ENCODE results near the gene ENTPD2.

Gene ENTPD2

DNA sequence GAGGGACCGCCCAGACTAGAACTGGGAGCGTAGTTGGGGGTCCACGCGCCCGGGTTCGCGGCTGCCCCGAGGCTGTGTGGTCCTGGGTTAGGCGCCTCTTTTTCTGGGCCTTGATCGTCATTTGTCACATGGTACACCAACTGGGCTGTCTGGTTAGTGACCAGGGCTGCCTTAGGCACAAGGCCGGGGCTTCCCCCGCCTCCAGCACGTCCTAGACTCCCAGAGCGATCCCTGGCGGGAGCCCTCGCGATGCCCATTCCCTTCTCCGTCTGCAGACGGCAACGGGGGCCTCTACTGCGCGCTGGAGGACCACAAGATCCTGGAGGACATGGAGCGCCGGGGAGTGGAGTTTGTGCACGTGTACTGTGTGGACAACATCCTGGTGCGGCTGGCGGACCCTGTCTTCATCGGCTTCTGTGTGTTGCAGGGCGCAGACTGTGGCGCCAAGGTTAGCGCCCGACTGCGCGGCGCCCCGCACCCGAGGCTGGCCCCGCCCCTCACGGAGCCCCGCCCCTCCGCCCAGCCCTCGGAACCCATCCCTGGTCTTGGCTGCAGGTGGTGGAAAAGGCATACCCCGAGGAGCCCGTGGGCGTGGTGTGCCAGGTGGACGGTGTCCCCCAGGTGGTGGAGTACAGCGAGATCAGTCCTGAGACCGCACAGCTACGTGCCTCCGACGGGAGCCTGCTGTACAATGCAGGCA, 25.0 kb upstream of the ENTPD2 start:
- Histone ChIP-seq H3K4me3 (ENCODE audit: low read length) (peak overlapping the region; percentile 42; the same call in 1 of the 2 replicates), H3K9me3 (ENCODE audit: control insufficient read depth, insufficient read depth, low read length) (no peaks in the 10 kb centered on the region), H3K4me1 (ENCODE audit: control insufficient read depth, insufficient read depth, low read length) (peaks cover 9% of the 10 kb centered on the region), H3K27me3 (ENCODE audit: control insufficient read depth, insufficient read depth, low read length) (peaks cover 13% of the 10 kb centered on the region; the same call in 1 of the 2 replicates), H3K27ac (ENCODE audit: low read length) (no peak overlapping the region), H3K36me3 (ENCODE audit: control insufficient read depth, insufficient read depth, low read length) (no peaks in the 10 kb centered on the region)
- DNase-seq (ENCODE audit: low read depth, low spot score) = no peak
- WGBS (ENCODE audit: insufficient coverage, insufficient read length) = no CpG with 5 or more reads among the region's 51 CpGs

DNA sequence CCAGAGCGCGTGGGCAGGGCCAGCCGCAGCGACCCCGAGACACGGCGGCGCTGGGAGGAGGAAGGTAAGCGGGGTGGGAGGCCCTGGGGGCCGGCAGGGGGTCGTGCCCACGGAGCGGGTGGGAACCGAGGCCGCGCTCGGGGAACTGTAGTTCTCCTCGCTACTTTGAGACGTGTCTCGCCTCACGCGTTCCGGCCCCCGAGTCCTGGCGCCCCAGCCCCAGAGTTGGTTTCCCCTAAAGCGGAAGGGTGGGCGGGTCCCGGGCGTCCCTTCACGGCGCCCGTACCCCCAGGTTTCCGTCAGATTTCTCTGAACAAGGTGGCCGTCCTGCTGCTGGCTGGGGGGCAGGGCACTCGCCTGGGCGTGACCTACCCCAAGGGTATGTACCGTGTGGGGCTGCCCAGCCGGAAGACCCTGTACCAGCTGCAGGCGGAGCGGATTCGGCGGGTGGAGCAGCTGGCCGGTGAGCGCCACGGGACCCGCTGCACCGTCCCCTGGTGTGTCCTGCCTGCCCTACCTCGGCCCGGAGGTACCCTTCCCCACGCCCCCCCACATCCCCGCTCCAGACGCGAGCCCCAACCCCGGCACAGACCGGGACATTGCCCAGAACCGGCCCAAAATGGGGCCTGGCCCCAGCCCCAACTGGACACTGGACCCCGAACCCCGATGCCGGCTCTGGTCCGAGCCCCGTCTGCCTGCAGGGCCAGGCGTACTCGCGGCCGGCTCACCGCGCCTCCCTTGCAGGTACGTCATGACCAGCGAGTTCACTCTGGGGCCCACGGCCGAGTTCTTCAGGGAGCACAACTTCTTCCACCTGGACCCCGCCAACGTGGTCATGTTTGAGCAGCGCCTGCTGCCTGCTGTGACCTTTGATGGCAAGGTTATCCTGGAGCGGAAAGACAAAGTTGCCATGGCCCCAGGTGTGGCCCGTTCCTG, 24.2 kb upstream of the ENTPD2 start:
- H3K27me3 ChIP-seq (ENCODE audit: control insufficient read depth, insufficient read depth, low read length) = peaks cover 13% of the 10 kb centered on the region; the same call in 1 of the 2 replicates

DNA sequence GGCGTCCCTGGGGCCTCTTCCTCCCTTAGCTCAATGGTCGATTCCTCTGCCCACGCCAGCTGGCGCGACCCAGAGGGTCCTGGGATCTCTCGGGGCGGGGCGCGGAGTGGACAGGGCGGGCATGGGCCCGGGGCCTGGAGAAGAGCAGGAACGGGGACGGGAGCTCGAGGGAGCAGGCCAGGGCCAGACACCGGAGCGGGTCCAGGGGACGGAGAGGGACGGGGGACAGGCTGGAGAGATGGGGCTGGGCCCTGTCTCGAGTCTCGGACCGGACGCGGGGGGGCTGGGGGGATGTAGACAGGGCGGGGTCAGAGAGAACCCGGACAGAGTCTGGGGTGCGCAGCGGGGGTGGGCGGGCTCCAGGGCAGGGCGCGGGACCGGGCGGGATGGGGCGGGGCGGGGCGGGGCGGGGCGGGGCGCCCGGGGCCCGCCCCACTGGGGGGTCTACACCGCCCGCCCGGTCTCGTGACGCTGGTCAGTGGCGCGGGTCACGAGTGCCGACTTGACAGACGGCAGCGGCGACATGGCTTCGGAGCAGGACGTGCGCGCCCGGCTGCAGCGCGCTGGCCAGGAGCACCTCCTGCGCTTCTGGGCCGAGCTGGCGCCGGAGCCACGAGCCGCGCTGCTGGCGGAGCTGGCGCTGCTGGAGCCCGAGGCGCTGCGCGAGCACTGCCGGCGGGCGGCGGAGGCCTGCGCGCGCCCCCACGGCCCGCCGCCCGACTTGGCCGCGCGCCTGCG, 23.3 kb upstream of the ENTPD2 start, which contains the start of gene UAP1L1:
Gene UAP1L1 (plus strand): TSS at position 508 of the 738 bp plus-strand sequence. CDS start 16 bp downstream, at position 524.
- Histone ChIP-seq H3K4me1 (ENCODE audit: control insufficient read depth, insufficient read depth, low read length) (peaks cover 9% of the 10 kb centered on the region), H3K4me3 (ENCODE audit: low read length) (peak within 1 kb of the TSS; percentile 42; the same call in 1 of the 2 replicates), H3K27ac (ENCODE audit: low read length) (no peak within 1 kb of the TSS), H3K9me3 (ENCODE audit: control insufficient read depth, insufficient read depth, low read length) (no peaks in the 10 kb centered on the region), H3K27me3 (ENCODE audit: control insufficient read depth, insufficient read depth, low read length) (peaks cover 13% of the 10 kb centered on the region; the same call in 1 of the 2 replicates), H3K36me3 (ENCODE audit: control insufficient read depth, insufficient read depth, low read length) (no peaks in the 10 kb centered on the region)
- no CpG with 5 or more reads among the region's 87 CpGs for WGBS (ENCODE audit: insufficient coverage, insufficient read length)
- DNase-seq (ENCODE audit: low read depth, low spot score) = no peak

More for the DNA sequence above, 24.2 kb upstream of the ENTPD2 start:
- H3K4me3 ChIP-seq (ENCODE audit: low read length) = peak overlapping the region; percentile 42; the same call in 1 of the 2 replicates
- peaks cover 9% of the 10 kb centered on the region for H3K4me1 ChIP-seq (ENCODE audit: control insufficient read depth, insufficient read depth, low read length)
- no CpG with 5 or more reads among the region's 76 CpGs for WGBS (ENCODE audit: insufficient coverage, insufficient read length)
- no peaks in the 10 kb centered on the region for H3K9me3 ChIP-seq (ENCODE audit: control insufficient read depth, insufficient read depth, low read length)
- no peak overlapping the region for H3K27ac ChIP-seq (ENCODE audit: low read length)
- no peak for DNase-seq (ENCODE audit: low read depth, low spot score)
- H3K36me3 ChIP-seq (ENCODE audit: control insufficient read depth, insufficient read depth, low read length) = no peaks in the 10 kb centered on the region

- WGBS (ENCODE audit: insufficient coverage, insufficient read length) = no CpG with 5 or more reads among the region's 15 CpGs
- Histone ChIP-seq H3K4me3 (ENCODE audit: low read length) (no peak overlapping the region; the same call in 1 of the 2 replicates), H3K4me1 (ENCODE audit: control insufficient read depth, insufficient read depth, low read length) (peaks cover 9% of the 10 kb centered on the region), H3K36me3 (ENCODE audit: control insufficient read depth, insufficient read depth, low read length) (no peaks in the 10 kb centered on the region), H3K9me3 (ENCODE audit: control insufficient read depth, insufficient read depth, low read length) (no peaks in the 10 kb centered on the region), H3K27me3 (ENCODE audit: control insufficient read depth, insufficient read depth, low read length) (peaks cover 13% of the 10 kb centered on the region; the same call in 1 of the 2 replicates), H3K27ac (ENCODE audit: low read length) (no peak overlapping the region)
- no peak for DNase-seq (ENCODE audit: low read depth, low spot score)
Measured at GRCh38 chr9:137076636-137077009, 22.8 kb upstream of the ENTPD2 start.

DNA sequence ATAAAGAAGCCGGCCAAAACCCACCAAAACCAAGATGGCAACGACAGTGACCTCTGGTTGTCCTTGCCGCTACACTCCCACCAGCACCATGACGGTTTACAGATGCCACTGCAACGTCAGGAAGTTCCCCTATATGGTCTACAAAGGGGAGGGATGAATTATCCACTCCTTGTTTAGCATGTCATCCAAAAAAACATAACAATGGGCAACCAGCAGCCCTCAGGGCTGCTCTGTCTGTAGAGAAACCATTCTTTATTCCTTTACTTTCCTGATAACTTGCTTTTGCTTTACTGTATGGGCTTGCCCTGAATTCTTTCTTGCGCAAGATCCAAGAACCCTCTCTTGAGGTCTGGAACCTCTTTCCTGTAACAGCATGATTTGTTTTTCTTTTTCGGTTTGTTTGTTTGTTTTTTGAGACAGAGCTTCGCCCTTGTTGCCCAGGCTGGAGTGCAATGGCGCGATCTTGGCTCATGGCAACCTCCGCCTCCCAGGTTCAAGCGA, 21.5 kb upstream of the ENTPD2 start:
- WGBS (ENCODE audit: insufficient coverage, insufficient read length) = no CpG with 5 or more reads among the region's 12 CpGs
- Histone ChIP-seq H3K4me1 (ENCODE audit: control insufficient read depth, insufficient read depth, low read length) (peaks cover 13% of the 10 kb centered on the region), H3K36me3 (ENCODE audit: control insufficient read depth, insufficient read depth, low read length) (no peaks in the 10 kb centered on the region), H3K4me3 (ENCODE audit: low read length) (no peak overlapping the region), H3K27me3 (ENCODE audit: control insufficient read depth, insufficient read depth, low read length) (peaks cover 13% of the 10 kb centered on the region; the same call in 1 of the 2 replicates), H3K9me3 (ENCODE audit: control insufficient read depth, insufficient read depth, low read length) (no peaks in the 10 kb centered on the region), H3K27ac (ENCODE audit: low read length) (no peak overlapping the region)
- no peak for DNase-seq (ENCODE audit: low read depth, low spot score)

DNA sequence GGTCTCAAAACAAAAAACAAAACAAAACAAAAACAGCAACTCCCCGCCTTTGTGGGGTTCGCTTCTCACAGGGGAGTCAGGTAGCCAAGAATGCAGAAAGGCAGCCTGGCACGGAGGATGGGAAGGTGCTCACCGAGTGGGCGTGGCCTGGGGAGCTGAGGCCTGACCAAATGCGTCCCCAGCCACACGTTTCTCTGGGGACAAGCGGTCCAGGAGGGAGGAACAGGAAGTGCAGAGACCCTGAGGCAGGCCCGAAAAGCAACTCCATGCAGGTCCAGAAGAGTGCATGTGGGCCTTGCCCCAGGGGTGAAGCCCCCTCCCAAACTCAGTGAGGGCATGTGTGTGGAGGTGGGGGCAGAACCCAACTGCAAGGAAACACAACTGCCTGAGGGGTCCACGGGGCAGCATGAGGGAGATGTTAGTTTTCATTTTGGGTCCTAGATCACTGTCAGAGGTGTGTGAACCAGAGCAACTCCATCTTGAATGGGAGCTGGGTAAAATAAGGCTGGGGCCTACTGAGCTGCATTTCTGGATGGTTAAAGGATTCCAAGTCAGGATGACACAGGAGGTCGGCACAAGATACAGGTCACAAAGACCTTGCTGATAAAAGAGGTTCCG, 20.9 kb upstream of the ENTPD2 start:
- no peak overlapping the region for H3K4me3 ChIP-seq (ENCODE audit: low read length)
- H3K27ac ChIP-seq (ENCODE audit: low read length) = no peak overlapping the region
- WGBS (ENCODE audit: insufficient coverage, insufficient read length) = no CpG with 5 or more reads among the region's 12 CpGs
- H3K4me1 ChIP-seq (ENCODE audit: control insufficient read depth, insufficient read depth, low read length) = peaks cover 13% of the 10 kb centered on the region
- H3K9me3 ChIP-seq (ENCODE audit: control insufficient read depth, insufficient read depth, low read length) = no peaks in the 10 kb centered on the region
- no peaks in the 10 kb centered on the region for H3K36me3 ChIP-seq (ENCODE audit: control insufficient read depth, insufficient read depth, low read length)
- no peak for DNase-seq (ENCODE audit: low read depth, low spot score)
- peaks cover 13% of the 10 kb centered on the region; the same call in 1 of the 2 replicates for H3K27me3 ChIP-seq (ENCODE audit: control insufficient read depth, insufficient read depth, low read length)

- Histone ChIP-seq H3K36me3 (ENCODE audit: control insufficient read depth, insufficient read depth, low read length) (no peaks in the 10 kb centered on the region), H3K27ac (ENCODE audit: low read length) (no peak overlapping the region), H3K9me3 (ENCODE audit: control insufficient read depth, insufficient read depth, low read length) (no peaks in the 10 kb centered on the region), H3K4me3 (ENCODE audit: low read length) (no peak overlapping the region), H3K27me3 (ENCODE audit: control insufficient read depth, insufficient read depth, low read length) (peaks cover 13% of the 10 kb centered on the region; the same call in 1 of the 2 replicates), H3K4me1 (ENCODE audit: control insufficient read depth, insufficient read depth, low read length) (peaks cover 16% of the 10 kb centered on the region)
- WGBS (ENCODE audit: insufficient coverage, insufficient read length) = no CpG with 5 or more reads among the region's 8 CpGs
- no peak for DNase-seq (ENCODE audit: low read depth, low spot score)
Measured at GRCh38 chr9:137073992-137074399, 20.1 kb upstream of the ENTPD2 start.

- Histone ChIP-seq H3K4me1 (ENCODE audit: control insufficient read depth, insufficient read depth, low read length) (peaks cover 14% of the 10 kb centered on the region), H3K27ac (ENCODE audit: low read length) (no peak overlapping the region), H3K9me3 (ENCODE audit: control insufficient read depth, insufficient read depth, low read length) (no peaks in the 10 kb centered on the region), H3K27me3 (ENCODE audit: control insufficient read depth, insufficient read depth, low read length) (no peaks in the 10 kb centered on the region), H3K4me3 (ENCODE audit: low read length) (no peak overlapping the region), H3K36me3 (ENCODE audit: control insufficient read depth, insufficient read depth, low read length) (no peaks in the 10 kb centered on the region; the same call in 1 of the 2 replicates)
- no peak for DNase-seq (ENCODE audit: low read depth, low spot score)
- WGBS (ENCODE audit: insufficient coverage, insufficient read length) = no CpG with 5 or more reads among the region's 2 CpGs
Measured at GRCh38 chr9:137071282-137071681, 17.4 kb upstream of the ENTPD2 start.

GRCh38 chr9:137070906-137071275, 17.0 kb upstream of the ENTPD2 start:
- no peaks in the 10 kb centered on the region for H3K27me3 ChIP-seq (ENCODE audit: control insufficient read depth, insufficient read depth, low read length)
- H3K36me3 ChIP-seq (ENCODE audit: control insufficient read depth, insufficient read depth, low read length) = no peaks in the 10 kb centered on the region; the same call in 1 of the 2 replicates
- no peak overlapping the region for H3K27ac ChIP-seq (ENCODE audit: low read length)
- H3K4me1 ChIP-seq (ENCODE audit: control insufficient read depth, insufficient read depth, low read length) = peaks cover 14% of the 10 kb centered on the region
- no CpG with 5 or more reads among the region's 6 CpGs for WGBS (ENCODE audit: insufficient coverage, insufficient read length)
- H3K9me3 ChIP-seq (ENCODE audit: control insufficient read depth, insufficient read depth, low read length) = no peaks in the 10 kb centered on the region
- DNase-seq (ENCODE audit: low read depth, low spot score) = no peak
- peak overlapping the region; percentile 4; the same call in 1 of the 2 replicates for H3K4me3 ChIP-seq (ENCODE audit: low read length)

Data from iPS DF 6.9 (cell line).